HG02852 (cell line): ENCODE measurements around the gene AHI1.

Experiments
- ATAC-seq: cut with Tn5 transposase; IDR thresholded peaks from one replicate; pipeline ENCODE4 v1.9.1; 2021; ENCODE audit warnings: mild to moderate bottlenecking, moderate library complexity; ENCODE audit not compliant: unreplicated experiment

The AHI1 gene

GRCh38 chr6:135334169-135334568 is 163.4 kb downstream of the AHI1 start:
- ATAC-seq: no peak

- ATAC-seq: peak; percentile 28
Observed at GRCh38 chr6:135331002-135331401, 166.5 kb downstream of the AHI1 start.

GRCh38 chr6:135329851-135330803 is 167.4 kb downstream of the AHI1 start:
- peak; percentile 96 for ATAC-seq

- ATAC-seq: no peak
Observed at GRCh38 chr6:135328136-135328535, 169.4 kb downstream of the AHI1 start.

- no peak for ATAC-seq
Observed at GRCh38 chr6:135325624-135326424, 171.7 kb downstream of the AHI1 start.

- no peak for ATAC-seq
Observed at GRCh38 chr6:135324531-135324930, 173.0 kb downstream of the AHI1 start.

- ATAC-seq: no peak
Observed at GRCh38 chr6:135323979-135324378, 173.6 kb downstream of the AHI1 start.

GRCh38 chr6:135323202-135323668 is 174.3 kb downstream of the AHI1 start:
- peak; percentile 97 for ATAC-seq

- ATAC-seq: peak; percentile 52
Observed at GRCh38 chr6:135322427-135323201, 174.9 kb downstream of the AHI1 start.

- ATAC-seq: no peak
Observed at GRCh38 chr6:135320721-135321621, 176.6 kb downstream of the AHI1 start.

GRCh38 chr6:135319819-135320218 is 177.7 kb downstream of the AHI1 start:
- ATAC-seq: no peak

- ATAC-seq: no peak
Observed at GRCh38 chr6:135318738-135319469, 178.6 kb downstream of the AHI1 start.

- no peak for ATAC-seq
Observed at GRCh38 chr6:135314543-135314942, 183.0 kb downstream of the AHI1 start.

- no peak for ATAC-seq
Observed at GRCh38 chr6:135311446-135312200, 185.9 kb downstream of the AHI1 start.

- ATAC-seq: no peak
Observed at GRCh38 chr6:135310291-135310690, 187.2 kb downstream of the AHI1 start.

- no peak for ATAC-seq
Observed at GRCh38 chr6:135306740-135307420, 190.7 kb downstream of the AHI1 start.

GRCh38 chr6:135306166-135306565 is 191.4 kb downstream of the AHI1 start:
- ATAC-seq: no peak

- no peak for ATAC-seq
Observed at GRCh38 chr6:135305684-135306083, 191.9 kb downstream of the AHI1 start.
